ENCODE measurements around the gene CD248.

DNA sequence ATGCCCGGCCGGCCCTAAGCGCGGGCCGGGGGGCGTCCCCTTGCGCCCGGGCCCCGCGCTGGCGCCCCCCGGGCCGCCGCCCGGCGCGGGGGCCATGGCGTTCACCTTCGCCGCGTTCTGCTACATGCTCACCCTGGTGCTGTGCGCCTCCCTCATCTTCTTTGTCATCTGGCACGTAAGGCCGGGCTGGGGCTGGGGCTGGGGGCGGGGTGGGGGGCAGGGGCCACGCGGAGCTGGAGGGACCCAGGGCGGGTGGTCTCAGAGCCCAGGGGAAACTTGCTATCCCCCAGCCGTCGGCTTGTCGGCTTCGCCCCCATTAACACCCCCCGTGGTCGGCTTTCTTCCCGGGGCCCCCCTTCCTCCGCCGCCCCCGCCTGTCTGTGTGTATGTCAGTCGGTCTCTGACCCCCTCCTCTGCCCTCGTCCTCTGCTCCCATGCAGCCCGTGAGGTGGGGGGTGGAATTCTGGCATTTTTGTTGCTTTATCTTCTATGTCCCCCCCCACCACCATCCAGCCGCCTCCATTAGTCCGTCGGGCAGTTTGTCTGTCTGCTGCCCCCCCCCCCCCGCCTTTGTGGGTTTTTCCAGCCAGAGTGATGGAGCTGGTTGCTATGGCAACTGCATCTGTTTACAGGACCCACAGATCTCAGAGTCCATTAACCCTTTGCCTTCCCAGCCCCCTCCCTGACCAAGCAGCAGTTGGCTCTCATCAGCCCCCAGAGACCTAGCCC lies 38.3 kb downstream of the CD248 start:
- TF ChIP-seq, protein P1, sequence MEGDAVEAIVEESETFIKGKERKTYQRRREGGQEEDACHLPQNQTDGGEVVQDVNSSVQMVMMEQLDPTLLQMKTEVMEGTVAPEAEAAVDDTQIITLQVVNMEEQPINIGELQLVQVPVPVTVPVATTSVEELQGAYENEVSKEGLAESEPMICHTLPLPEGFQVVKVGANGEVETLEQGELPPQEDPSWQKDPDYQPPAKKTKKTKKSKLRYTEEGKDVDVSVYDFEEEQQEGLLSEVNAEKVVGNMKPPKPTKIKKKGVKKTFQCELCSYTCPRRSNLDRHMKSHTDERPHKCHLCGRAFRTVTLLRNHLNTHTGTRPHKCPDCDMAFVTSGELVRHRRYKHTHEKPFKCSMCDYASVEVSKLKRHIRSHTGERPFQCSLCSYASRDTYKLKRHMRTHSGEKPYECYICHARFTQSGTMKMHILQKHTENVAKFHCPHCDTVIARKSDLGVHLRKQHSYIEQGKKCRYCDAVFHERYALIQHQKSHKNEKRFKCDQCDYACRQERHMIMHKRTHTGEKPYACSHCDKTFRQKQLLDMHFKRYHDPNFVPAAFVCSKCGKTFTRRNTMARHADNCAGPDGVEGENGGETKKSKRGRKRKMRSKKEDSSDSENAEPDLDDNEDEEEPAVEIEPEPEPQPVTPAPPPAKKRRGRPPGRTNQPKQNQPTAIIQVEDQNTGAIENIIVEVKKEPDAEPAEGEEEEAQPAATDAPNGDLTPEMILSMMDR (IDR thresholded peaks at IDR 0.05), result no peak
- no peak for TF ChIP-seq POLR2A (IDR thresholded peaks at IDR 0.05)

All from testis (tissue), 2 donors.